Measurements from ENCODE around the gene ADARB2. TPM values are rescaled to one million over a fixed set of nuclear protein-coding genes. Genes with fewer than 3 reads are reported as not detected.

ADARB2 gene
- total RNA-seq, 4 donors from 2014 or later: 8.4 to 23.2 (median 19.6) TPM

- Histone ChIP-seq H3K27me3 (no peaks in the 10 kb centered on the region), H3K4me1 (peaks cover 0 to 9% (median 0%) of the 10 kb centered on the region in 4 donors), H3K36me3 (no peaks in the 10 kb centered on the region), H3K4me3 (no peak overlapping the region), H3K27ac (no peak overlapping the region), H3K9me3 (peaks cover 0 to 3% (median 0%) of the 10 kb centered on the region in 4 donors)
- 92 to 96% methylated on average over 9 of the region's 9 CpGs for WGBS, 2 donors
- no peak for DNase-seq (ENCODE audit: low spot score in 2 of 2)
- TF ChIP-seq POLR2A (IDR thresholded peaks at IDR 0.05) (no peak), EP300 (IDR thresholded peaks at IDR 0.05) (no peak), CTCF (IDR thresholded peaks at IDR 0.05) (no peak)
These were observed 52.3 kb downstream of the ADARB2 start for GRCh38 chr10:1684991-1685390.

GRCh38 chr10:1683649-1684048 is 53.7 kb downstream of the ADARB2 start:
- Histone ChIP-seq H3K9me3 (peaks cover 0 to 3% (median 0%) of the 10 kb centered on the region in 4 donors), H3K36me3 (no peaks in the 10 kb centered on the region), H3K4me3 (no peak overlapping the region), H3K4me1 (peaks cover 0 to 9% (median 0%) of the 10 kb centered on the region in 4 donors), H3K27ac (no peak overlapping the region), H3K27me3 (no peaks in the 10 kb centered on the region)
- no peak for TF ChIP-seq EP300 (IDR thresholded peaks at IDR 0.05)
- TF ChIP-seq POLR2A (IDR thresholded peaks at IDR 0.05): no peak
- TF ChIP-seq CTCF (IDR thresholded peaks at IDR 0.05): no peak
- no peak for DNase-seq (ENCODE audit: low spot score in 2 of 2)
- WGBS, 2 donors: 91 to 92% methylated on average over 12 of the region's 12 CpGs

- TF ChIP-seq EP300 (IDR thresholded peaks at IDR 0.05): no peak
- H3K9me3 ChIP-seq: peaks cover 0 to 3% (median 0%) of the 10 kb centered on the region in 4 donors
- 71 to 74% methylated on average over 12 to 13 of the region's 13 CpGs for WGBS, 2 donors
- H3K4me3 ChIP-seq: no peak overlapping the region
- H3K27me3 ChIP-seq: no peaks in the 10 kb centered on the region
- no peaks in the 10 kb centered on the region for H3K4me1 ChIP-seq
- H3K27ac ChIP-seq: no peak overlapping the region
- H3K36me3 ChIP-seq: no peaks in the 10 kb centered on the region
- DNase-seq (ENCODE audit: low spot score in 2 of 2): no peak
These were observed 57.3 kb downstream of the ADARB2 start for GRCh38 chr10:1679821-1680650.

GRCh38 chr10:1678084-1678483 is 59.2 kb downstream of the ADARB2 start:
- TF ChIP-seq EP300 (IDR thresholded peaks at IDR 0.05) (no peak), CTCF (IDR thresholded peaks at IDR 0.05) (no peak), POLR2A (IDR thresholded peaks at IDR 0.05) (no peak)

GRCh38 chr10:1677307-1677939 is 59.9 kb downstream of the ADARB2 start:
- peaks cover 0 to 8% (median 0%) of the 10 kb centered on the region in 4 donors for H3K9me3 ChIP-seq
- no peaks in the 10 kb centered on the region for H3K36me3 ChIP-seq
- no peak overlapping the region for H3K27ac ChIP-seq
- no peaks in the 10 kb centered on the region for H3K27me3 ChIP-seq
- 78 to 82% methylated on average over 5 to 6 of the region's 6 CpGs for WGBS, 2 donors
- TF ChIP-seq EP300 (IDR thresholded peaks at IDR 0.05): no peak
- H3K4me1 ChIP-seq: no peaks in the 10 kb centered on the region
- DNase-seq (ENCODE audit: low spot score in 2 of 2): no peak
- no peak overlapping the region for H3K4me3 ChIP-seq

More at GRCh38 chr10:1678084-1678483, 59.2 kb downstream of the ADARB2 start:
- H3K4me1 ChIP-seq: no peaks in the 10 kb centered on the region
- H3K27me3 ChIP-seq: no peaks in the 10 kb centered on the region
- H3K9me3 ChIP-seq: peaks cover 0 to 8% (median 0%) of the 10 kb centered on the region in 4 donors
- WGBS, 2 donors: 81% methylated on average over 15 of the region's 15 CpGs
- H3K36me3 ChIP-seq: no peaks in the 10 kb centered on the region
- DNase-seq (ENCODE audit: low spot score in 2 of 2): no peak
- H3K27ac ChIP-seq: no peak overlapping the region
- no peak overlapping the region for H3K4me3 ChIP-seq

- H3K36me3 ChIP-seq: no peaks in the 10 kb centered on the region
These were observed 62.8 kb downstream of the ADARB2 start for GRCh38 chr10:1674501-1674900.

More at GRCh38 chr10:1674501-1674900, 62.8 kb downstream of the ADARB2 start:
- peaks cover 0 to 8% (median 0%) of the 10 kb centered on the region in 4 donors for H3K9me3 ChIP-seq
- H3K27me3 ChIP-seq: no peaks in the 10 kb centered on the region
- H3K4me1 ChIP-seq: no peaks in the 10 kb centered on the region
- TF ChIP-seq CTCF (IDR thresholded peaks at IDR 0.05) (no peak), POLR2A (IDR thresholded peaks at IDR 0.05) (no peak), EP300 (IDR thresholded peaks at IDR 0.05) (no peak)
- H3K27ac ChIP-seq: no peak overlapping the region
- 92 to 93% methylated on average over 11 of the region's 11 CpGs for WGBS, 2 donors
- no peak overlapping the region for H3K4me3 ChIP-seq
- no peak for DNase-seq (ENCODE audit: low spot score in 2 of 2)
